GM12878 (cell line): ENCODE measurements around the gene BTF3L4. TPM values are rescaled to one million over a fixed set of nuclear protein-coding genes. Genes with fewer than 3 reads are reported as not detected.
A peak's percentile ranks its signal among the peaks of the same experiment; 100 is the strongest.

Experiments used
- ATAC-seq: fragments of 200-7000 bp; cut with Tn5 transposase; 3 replicates; pipeline ENCODE4 v1.9.1; 2020; ENCODE audit warnings: mild to moderate bottlenecking, moderate library complexity
- BruUV-seq: library from RNA; stranded (reverse); fragments of 400-500 nt; replicated peaks from 2 replicates; lab custom pipeline; 2021; lab: Mats Ljungman, UMichigan
- CTCF ChIA-PET: fragments of 300-600 bp; sonication (Branson Sonifier 250); formaldehyde crosslinking; extraction: SDS; loops from one replicate; lab custom pipeline; 2021; ENCODE audit warnings: inconsistent platforms; lab: Yijun Ruan, JAX
- POLR2A ChIA-PET: fragments of 350-600 bp; formaldehyde crosslinking; extraction: SDS; loops from one replicate; lab custom pipeline; 2021; ENCODE audit warnings: inconsistent platforms; lab: Charles Lee
- RAD21 ChIA-PET: fragments of 300-600 bp; sonication (Branson Sonifier 250); formaldehyde crosslinking; loops from one replicate; lab custom pipeline; 2023; ENCODE audit warnings: antibody characterized with exemption; ENCODE audit not compliant: unreplicated experiment; lab: Charles Lee
- SMC1A ChIA-PET: fragments of 300-600 bp; sonication (Branson Sonifier 250); formaldehyde crosslinking; loops from one replicate; lab custom pipeline; 2023; ENCODE audit not compliant: unreplicated experiment, uncharacterized antibody; lab: Charles Lee
- DNase-seq: peaks from one replicate; pipeline ENCODE4 v3.0.0-alpha.2; 2011; ENCODE audit warnings: low read depth, low spot score
- FAIRE-seq: peaks from 3 replicates; lab custom pipeline; 2011; peaks lifted over from hg19 to GRCh38; lab: Jason Lieb, UNC
- H2AFZ ChIP-seq: 2 replicates; pipeline ENCODE4 v1.6.0; 2011; ENCODE audit warnings: low read depth, low read length, control low read depth; ENCODE audit not compliant: control insufficient read depth
- H3K27ac ChIP-seq: 2 replicates; pipeline ENCODE4 v1.5.1; 2011; ENCODE audit warnings: control low read depth; ENCODE audit not compliant: control insufficient read depth, insufficient read depth
- H3K27me3 ChIP-seq, 2 experiments: replicated peaks in 1 of 2; 2 replicates each; pipeline versions ENCODE4 v1.6.0 to v1.6.1; 2011; ENCODE audit warnings: low read length in 1 of 2; ENCODE audit not compliant: control insufficient read depth in 2 of 2, insufficient read depth in 2 of 2
- H3K36me3 ChIP-seq, 2 experiments: 2 replicates each; pipeline ENCODE4 v1.5.1; 2011; ENCODE audit warnings: low read length in 1 of 2; ENCODE audit not compliant: control insufficient read depth in 2 of 2, insufficient read depth in 2 of 2
- H3K4me1 ChIP-seq: 2 replicates; pipeline ENCODE4 v1.6.1; 2011; ENCODE audit warnings: mild to moderate bottlenecking, low read length, moderate library complexity, mixed read lengths; ENCODE audit not compliant: control insufficient read depth, insufficient read depth
- H3K4me2 ChIP-seq: 2 replicates; pipeline ENCODE4 v1.6.0; 2011; ENCODE audit warnings: control low read depth; ENCODE audit not compliant: control insufficient read depth, insufficient read depth
- H3K4me3 ChIP-seq: fragments of 200-600 bp; sonication (generic); 2 replicates; pipeline ENCODE4 v1.5.1; 2016
- H3K79me2 ChIP-seq: 2 replicates; pipeline ENCODE4 v1.6.0; 2011; ENCODE audit warnings: low read length; ENCODE audit not compliant: control insufficient read depth, insufficient read depth
- H3K9ac ChIP-seq: 2 replicates; pipeline ENCODE4 v1.8.0; 2011; ENCODE audit warnings: low read length, control low read depth, mixed read lengths; ENCODE audit not compliant: control insufficient read depth, insufficient read depth
- H3K9me3 ChIP-seq: replicated peaks from 3 replicates; pipeline ENCODE4 v1.5.1; 2011; ENCODE audit warnings: mild to moderate bottlenecking, low read length; ENCODE audit not compliant: control insufficient read depth, insufficient read depth
- H4K20me1 ChIP-seq: 2 replicates; pipeline ENCODE4 v1.6.0; 2011; ENCODE audit not compliant: control insufficient read depth, insufficient read depth
- ASH2L ChIP-seq: fragments of 300-600, 200-600 bp; sonication (generic); IDR thresholded peaks from 2 replicates; pipeline ENCODE4 v1.6.1; 2017; ENCODE audit warnings: low read depth, mild to moderate bottlenecking, borderline replicate concordance
- CBX5 ChIP-seq: sonication (generic); IDR thresholded peaks from 2 replicates; pipeline ENCODE4 v1.6.1; 2016; ENCODE audit warnings: low read depth, moderate library complexity, mild to moderate bottlenecking, inconsistent platforms
- CUX1 ChIP-seq: IDR thresholded peaks from 2 replicates; pipeline ENCODE4 v1.6.1; 2012; ENCODE audit warnings: improper control_type of control experiment, low read depth, low read length; ENCODE audit not compliant: insufficient replicate concordance
- EED ChIP-seq: sonication (generic); IDR thresholded peaks from 2 replicates; pipeline ENCODE4 v1.6.1; 2016; ENCODE audit warnings: antibody characterized with exemption, low read depth
- ELK1 ChIP-seq: IDR thresholded peaks from 2 replicates; pipeline ENCODE4 v1.6.1; 2012; ENCODE audit warnings: low read depth, low read length, improper control_type of control experiment
- IKZF2 ChIP-seq, 2 experiments: fragments of 450-650 bp; IDR thresholded peaks; 2 replicates each; pipeline ENCODE4 v1.6.1; 2017; ENCODE audit warnings: mild to moderate bottlenecking in 2 of 2, moderate library complexity in 2 of 2
- JUND ChIP-seq: IDR thresholded peaks from 2 replicates; pipeline ENCODE4 v1.6.1; 2012; ENCODE audit warnings: low read depth, mild to moderate bottlenecking, low read length, improper control_type of control experiment, moderate library complexity
- MTA2 ChIP-seq: fragments of 450-650 bp; IDR thresholded peaks from 2 replicates; pipeline ENCODE4 v1.6.1; 2016; ENCODE audit warnings: low read depth, mild to moderate bottlenecking, moderate library complexity
- RELA ChIP-seq: fragments of 450-650 bp; IDR thresholded peaks from 2 replicates; pipeline ENCODE4 v1.8.0; 2014; ENCODE audit warnings: borderline replicate concordance; ENCODE audit not compliant: partially characterized antibody
- SIX5 ChIP-seq: IDR thresholded peaks from 2 replicates; pipeline ENCODE4 v1.6.1; 2011; ENCODE audit warnings: mild to moderate bottlenecking, low read depth, low read length, moderate library complexity; ENCODE audit not compliant: severe bottlenecking
- SRF ChIP-seq, 2 experiments: IDR thresholded peaks; 2 replicates each; pipeline ENCODE4 v1.6.1; 2011; ENCODE audit warnings: low read depth in 2 of 2, low read length in 2 of 2, mild to moderate bottlenecking in 1 of 2, moderate library complexity in 1 of 2
- YY1 ChIP-seq: IDR thresholded peaks from 2 replicates; pipeline ENCODE4 v1.6.1; 2011; ENCODE audit warnings: low read depth, mild to moderate bottlenecking, low read length
- WGBS: methylation state at CpG from one replicate; pipeline ENCODE4 v1.1.6; 2016; ENCODE audit warnings: low lambda C conversion rate; ENCODE audit not compliant: insufficient replicate concordance, insufficient coverage; ENCODE audit errors: missing lambda C conversion rate; 5-methylcytosine and 5-hydroxymethylcytosine counted together
- in situ Hi-C: fragments of 300-500 bp; cut with MboI; formaldehyde crosslinking; loops from 9 replicates; pipeline ENCODE4 v1.14.3; 2018; ENCODE audit warnings: mixed read lengths
- intact Hi-C: fragments of 100-400 bp; cut with micrococcal nuclease; formaldehyde crosslinking; loops from one replicate; pipeline ENCODE4 v1.14.2; 2022; ENCODE audit not compliant: unreplicated experiment
- polyA plus RNA-seq, 11 experiments: library from polyadenylated mRNA; depleted of rRNA in 4 of 11; unstranded in 6 of 11; stranded (reverse) in 5 of 11; fragments of >200 nt; fragmentation: Nextera tagmentation in 4 of 11; fragmentation: Illumina TruSeq in 1 of 11; extraction: Ambion mirVana in 4 of 11; extraction: Trizol in 1 of 11; gene quantifications; 1 replicate in 1 of 11; 2 replicates in 10 of 11; pipeline versions ENCODE4 v1.2.1 to v1.2.3, GENCODE V29; 2011 to 2016; ENCODE audit warnings: inconsistent platforms in 2 of 11, missing spikeins in 2 of 11, low read depth in 1 of 11
- total RNA-seq, 4 experiments: library from RNA; depleted of rRNA in 3 of 4; stranded (reverse); fragments of >200 nt in 3 of 4; fragmentation: Illumina TruSeq in 1 of 4; extraction: Trizol in 1 of 4; gene quantifications; 2 replicates each; pipeline versions ENCODE4 v1.2.1 to v1.2.3, GENCODE V29; 2013 to 2021
- TF ChIP-seq, protein P1 (sequence below), 3 experiments: IDR thresholded peaks in 2 of 3; conservative IDR thresholded peaks in 1 of 3; 2 replicates each; pipeline ENCODE4 v1.5.1; 2011; ENCODE audit warnings: low read depth in 3 of 3, low read length in 3 of 3, mild to moderate bottlenecking in 3 of 3, control low read depth in 2 of 3, moderate library complexity in 2 of 3, inconsistent platforms in 1 of 3, mixed read lengths in 1 of 3; ENCODE audit not compliant: control insufficient read depth in 2 of 3, insufficient read depth in 1 of 3; ENCODE audit errors: extremely low read depth in 1 of 3

Gene BTF3L4
- total and polyA plus RNA-seq, 10 of the 15 experiments (the other 5 are each of a cell fraction or from before 2014, with no cell fraction given): 25.0 to 76.9 (median 66.8) TPM

DNA sequence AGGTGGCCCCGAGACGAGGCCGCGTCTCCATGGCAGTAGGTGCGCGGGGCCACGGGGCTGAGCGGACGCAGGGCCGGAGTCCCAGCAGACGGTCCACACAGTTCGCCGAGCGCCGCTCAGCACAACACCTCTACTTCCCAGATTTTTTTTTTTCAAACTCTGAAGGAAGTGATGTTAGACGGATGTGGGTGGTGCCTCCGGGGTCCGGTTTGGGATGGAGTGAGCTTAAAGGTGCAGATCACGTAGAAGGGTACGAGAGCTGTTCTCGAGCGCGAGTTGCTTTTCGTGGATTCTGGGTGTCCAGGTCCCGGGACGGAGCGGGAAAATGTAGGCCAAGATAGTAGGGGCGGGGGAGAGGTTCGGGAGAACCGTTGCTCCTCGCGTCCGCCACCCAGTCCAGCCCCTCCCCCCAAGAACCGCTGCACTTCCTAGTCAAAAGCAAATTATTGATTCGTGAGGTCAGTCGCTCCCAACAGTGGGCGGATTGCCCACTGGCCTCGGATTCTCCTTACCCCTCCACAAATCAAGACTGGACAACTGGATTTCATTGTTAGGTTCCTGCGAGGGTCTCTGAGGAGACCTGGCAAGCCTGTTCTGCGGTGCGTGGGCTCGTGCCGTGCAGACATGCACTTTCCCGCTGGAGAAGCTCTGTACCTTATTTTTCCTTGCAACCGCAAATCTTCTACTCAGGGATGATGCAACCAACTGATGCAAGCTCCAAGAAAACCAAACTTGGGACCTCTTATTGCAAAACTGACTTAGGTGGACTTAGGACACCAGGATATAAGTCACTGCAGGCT is 829 bp upstream of the BTF3L4 start, which contains the start of gene TXNDC12:
Gene TXNDC12 (minus strand): TSS at position 126 of the 800 bp plus-strand sequence. CDS start 95 bp downstream, at position 31.
- WGBS: under 1% methylated on average over 45 of the region's 45 CpGs
- intact Hi-C loops (no loop called here), in situ Hi-C loops (no loop called here)
- H3K4me2 ChIP-seq: peak within 1 kb of the TSS; percentile 78
- CTCF ChIA-PET: interaction anchor here (0.7 to 3.0 kb wide), 2 partner anchors 17 to 22 kb away, joined by 3 to 10 read pairs; partner anchors contain the start of gene KTI12
- RAD21 ChIA-PET: interaction anchor here (0.6 kb wide), 1 partner anchor 22 kb away, joined by 4 read pairs; the partner anchor contains the start of gene KTI12
- peaks cover 64% of the 10 kb centered on the region for H3K79me2 ChIP-seq
- no TSS peak for BruUV-seq
- no peaks in the 10 kb centered on the region for H3K27me3 ChIP-seq
- peak within 1 kb of the TSS; percentile 92 for H3K27ac ChIP-seq
- SMC1A ChIA-PET: interaction anchor here (0.7 to 4.0 kb wide), 6 partner anchors 10 to 179 kb away, joined by 3 to 11 read pairs (median 4); no protein-coding TSS in a partner anchor
- H2AFZ ChIP-seq: peak within 1 kb of the TSS; percentile 95
- no peaks in the 10 kb centered on the region for H3K9me3 ChIP-seq
- H3K4me3 ChIP-seq: peak within 1 kb of the TSS; percentile 85
- POLR2A ChIA-PET: interaction anchor here (0.5 to 4.0 kb wide), 11 partner anchors 8 to 789 kb away, joined by 3 to 37 read pairs (median 4); partner anchors contain the start of genes KTI12, ORC1, PRPF38A and ZYG11B
- DNase-seq (peak; percentile 69), ATAC-seq (peak; percentile 70), FAIRE-seq (peak; percentile 62)
- H3K36me3 ChIP-seq: no peaks in the 10 kb centered on the region; a peak in 1 of 4 replicates
- no peaks in the 10 kb centered on the region for H4K20me1 ChIP-seq
- H3K4me1 ChIP-seq: peaks cover 4% of the 10 kb centered on the region; the same call in 1 of the 2 replicates
- peak within 1 kb of the TSS; percentile 89 for H3K9ac ChIP-seq
- TF ChIP-seq CUX1: no peak
- no peak for TF ChIP-seq JUND
- no peak for TF ChIP-seq CBX5
- peak; percentile 56 to 65; a peak in 3 of 4 replicates for TF ChIP-seq IKZF2 (IDR thresholded peaks at IDR 0.05)
- 0 out of 2 replicates have a peak, but pooled peaks have one; percentile 4 for TF ChIP-seq YY1
- TF ChIP-seq RELA: peak; percentile 48
- TF ChIP-seq SRF (IDR thresholded peaks at IDR 0.05; ENCODE audit: low read depth in 2 of 2, low read length in 2 of 2): no peak
- TF ChIP-seq ASH2L: 0 out of 2 replicates have a peak, but pooled peaks have one; percentile 23
- peak; percentile 27; the same call in 1 of the 2 replicates for TF ChIP-seq MTA2
- TF ChIP-seq ELK1: no peak; the same call in 1 of the 2 replicates
- no peak; the same call in 1 of the 2 replicates for TF ChIP-seq EED
- TF ChIP-seq, protein P1, sequence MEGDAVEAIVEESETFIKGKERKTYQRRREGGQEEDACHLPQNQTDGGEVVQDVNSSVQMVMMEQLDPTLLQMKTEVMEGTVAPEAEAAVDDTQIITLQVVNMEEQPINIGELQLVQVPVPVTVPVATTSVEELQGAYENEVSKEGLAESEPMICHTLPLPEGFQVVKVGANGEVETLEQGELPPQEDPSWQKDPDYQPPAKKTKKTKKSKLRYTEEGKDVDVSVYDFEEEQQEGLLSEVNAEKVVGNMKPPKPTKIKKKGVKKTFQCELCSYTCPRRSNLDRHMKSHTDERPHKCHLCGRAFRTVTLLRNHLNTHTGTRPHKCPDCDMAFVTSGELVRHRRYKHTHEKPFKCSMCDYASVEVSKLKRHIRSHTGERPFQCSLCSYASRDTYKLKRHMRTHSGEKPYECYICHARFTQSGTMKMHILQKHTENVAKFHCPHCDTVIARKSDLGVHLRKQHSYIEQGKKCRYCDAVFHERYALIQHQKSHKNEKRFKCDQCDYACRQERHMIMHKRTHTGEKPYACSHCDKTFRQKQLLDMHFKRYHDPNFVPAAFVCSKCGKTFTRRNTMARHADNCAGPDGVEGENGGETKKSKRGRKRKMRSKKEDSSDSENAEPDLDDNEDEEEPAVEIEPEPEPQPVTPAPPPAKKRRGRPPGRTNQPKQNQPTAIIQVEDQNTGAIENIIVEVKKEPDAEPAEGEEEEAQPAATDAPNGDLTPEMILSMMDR (IDR thresholded peaks at IDR 0.05 in 2 of 3, conservative IDR thresholded peaks at IDR 0.05 in 1 of 3; ENCODE audit: control insufficient read depth in 2 of 3, extremely low read depth in 1 of 3, insufficient read depth in 1 of 3, low read depth in 3 of 3, low read length in 3 of 3): no peak
- peak; percentile 30 for TF ChIP-seq SIX5
